Stomach (tissue), 9 donors: Measurements from ENCODE around the gene CEP57. TPM values are rescaled to one million over a fixed set of nuclear protein-coding genes. Genes with fewer than 3 reads are reported as not detected.

Experiments
- DNase-seq, 2 donors: peaks; one replicate each; pipeline versions ENCODE4 v3.0.0 to v3.0.0-alpha.2; 2013 to 2019
- H3K27ac ChIP-seq, 5 donors: fragments of 200-600 bp in 4 of 5; sonication (generic) in 4 of 5; one replicate each; pipeline ENCODE4 v1.5.1; 2013 to 2019; ENCODE audit warnings: mild to moderate bottlenecking in 1 of 5, moderate library complexity in 1 of 5
- H3K27me3 ChIP-seq, 3 donors: fragments of 200-600 bp; sonication (generic); one replicate each; pipeline ENCODE4 v1.5.1; 2017 to 2019; ENCODE audit warnings: mixed run types in 1 of 3
- H3K36me3 ChIP-seq, 4 donors: fragments of 200-600 bp; sonication (generic); 1 replicate in 3 of 4; 2 replicates in 1 of 4; pipeline ENCODE4 v1.5.1; 2016 to 2019
- H3K4me1 ChIP-seq, 4 donors: fragments of 200-600 bp; sonication (generic); one replicate each; pipeline ENCODE4 v1.5.1; 2016 to 2019
- H3K4me3 ChIP-seq, 4 donors: fragments of 200-600 bp; sonication (generic) in 3 of 4; one replicate each; pipeline ENCODE4 v1.5.1; 2016 to 2019; ENCODE audit warnings: mild to moderate bottlenecking in 1 of 4
- H3K9me3 ChIP-seq, 4 donors: fragments of 200-600 bp; sonication (generic); one replicate each; pipeline ENCODE4 v1.5.1; 2016 to 2019
- POLR2A ChIP-seq, 4 donors: fragments of 450-650 bp; IDR thresholded peaks; one replicate each; pipeline ENCODE4 v1.6.1; 2016; ENCODE audit warnings: antibody characterized with exemption in 4 of 4, control low read depth in 2 of 4, mild to moderate bottlenecking in 1 of 4, moderate library complexity in 1 of 4
- POLR2AphosphoS5 ChIP-seq, 3 donors: sonication (generic); formaldehyde crosslinking; IDR thresholded peaks; one replicate each; pipeline ENCODE4 v1.6.1; 2016; ENCODE audit warnings: antibody characterized with exemption in 3 of 3
- WGBS, 5 donors: extraction: QIAGEN DNeasy Blood & Tissue Kit in 3 of 5; methylation state at CpG; one replicate each; pipeline versions ENCODE4 v1.1.5 to v1.1.7; 2013 to 2018; 5-methylcytosine and 5-hydroxymethylcytosine counted together
- intact Hi-C: fragments of 100-400 bp; cut with DNase I; formaldehyde crosslinking; loops from one replicate; pipeline ENCODE4 v1.15.1; 2023; ENCODE audit warnings: low total_unique reads
- polyA plus RNA-seq, 3 donors: library from polyadenylated mRNA; stranded (reverse); fragments of 200-250 nt; gene quantifications; one replicate each; pipeline ENCODE4 v1.2.3, GENCODE V29; 2013
- small RNA-seq, 4 donors: library from RNA; depleted of rRNA; stranded (forward); fragments of <200 nt; gene quantifications; one replicate each; pipeline ENCODE3, GENCODE V24; 2016
- total RNA-seq, 5 donors: library from RNA; depleted of rRNA; stranded (reverse); fragments of >200 nt; gene quantifications; one replicate each; pipeline versions ENCODE4 v1.1.0 to v1.2.3, GENCODE V29; 2014 to 2016
- donor health status: healthy with polysubstance abuse.
- donor health status: Bipolar disorder and iron deficiency.
- donor health status: healthy.

CEP57 gene
- total and polyA plus RNA-seq, 8 donors: 12.0 to 125 (median 26.8) TPM

GRCh38 chr11:95877291-95877690 is 87.0 kb downstream of the CEP57 start:
- TF ChIP-seq POLR2AphosphoS5 (IDR thresholded peaks at IDR 0.05) (peak in 1 of 3 donors; percentile 23), POLR2A (IDR thresholded peaks at IDR 0.05) (no peak)
- no peak for DNase-seq
- intact Hi-C loops: no loop called here
- Histone ChIP-seq H3K27me3 (no peaks in the 10 kb centered on the region), H3K9me3 (no peaks in the 10 kb centered on the region), H3K27ac (no peak overlapping the region), H3K4me3 (no peak overlapping the region), H3K36me3 (peaks cover 0 to 25% (median 9%) of the 10 kb centered on the region in 4 donors), H3K4me1 (no peaks in the 10 kb centered on the region)
- WGBS, 5 donors: 54 to 84% (median 76%) methylated on average over 2 of the region's 2 CpGs

Small RNA genes lying within 50 kb of the gene (small RNA-seq; reads per million reads assigned to genes)
- 0 to 0.08 (median 0.03) reads per million in 4 donors for gene RNA5SP345

Other genes starting within 250 kb of the CEP57 start
- 100 to 1,000 TPM in 1 of 5 donors, 10 to 100 TPM in 4; 31.2 to 207 (median 75.8) TPM for gene FAM76B, start 716 bp upstream of the CEP57 start, total RNA-seq
- gene FAM76B, start 716 bp upstream of the CEP57 start, polyA plus RNA-seq: 10 to 100 TPM in 1 of 3 donors, 1 to 10 TPM in 2; 4.0 to 11.9 (median 7.3) TPM
- 100 to 1,000 TPM in 1 of 5 donors, 10 to 100 TPM in 3, 1 to 10 TPM in 1; 4.9 to 201 (median 46.5) TPM for gene MTMR2, start 133.6 kb downstream of the CEP57 start, total RNA-seq
- 10 to 100 TPM in 2 of 3 donors, 1 to 10 TPM in 1; 8.2 to 19.6 (median 17.6) TPM for gene MTMR2, start 133.6 kb downstream of the CEP57 start, polyA plus RNA-seq